Measurements from ENCODE around the gene NDUFAF5. TPM values are rescaled to one million over a fixed set of nuclear protein-coding genes. Genes with fewer than 3 reads are reported as not detected.

Gene NDUFAF5
- total and polyA plus RNA-seq, 10 donors: 11.5 to 37.2 (median 25.4) TPM

DNA sequence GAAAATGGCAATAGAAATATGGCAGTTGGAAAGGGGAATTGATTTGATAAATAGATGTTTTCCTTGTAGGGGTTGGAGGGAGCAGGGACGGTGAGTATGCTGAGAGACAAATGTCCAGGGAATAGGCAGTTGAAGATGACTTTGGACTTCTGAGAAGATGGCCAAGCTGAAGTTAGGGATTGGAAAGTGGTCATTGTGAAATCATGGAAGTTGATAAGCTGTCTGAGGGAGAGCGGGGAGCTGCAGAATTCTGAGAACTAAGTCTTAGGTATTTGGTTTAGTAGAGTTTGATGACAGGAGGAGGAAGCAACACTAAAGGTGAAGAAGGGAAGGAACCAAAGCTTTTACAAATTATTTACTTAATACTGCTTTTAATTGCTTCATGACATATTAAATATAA, 15.1 kb downstream of the NDUFAF5 start:
- peaks cover 0 to 15% (median 0%) of the 10 kb centered on the region in 6 donors for H3K4me1 ChIP-seq
- WGBS, 5 donors: 88 to 97% (median 94%) methylated on average over 2 of the region's 2 CpGs
- H3K27me3 ChIP-seq (replicated peaks in 1 of 7): no peaks in the 10 kb centered on the region
- no peak for DNase-seq
- no peaks in the 10 kb centered on the region for H3K9me3 ChIP-seq
- TF ChIP-seq, protein P1, sequence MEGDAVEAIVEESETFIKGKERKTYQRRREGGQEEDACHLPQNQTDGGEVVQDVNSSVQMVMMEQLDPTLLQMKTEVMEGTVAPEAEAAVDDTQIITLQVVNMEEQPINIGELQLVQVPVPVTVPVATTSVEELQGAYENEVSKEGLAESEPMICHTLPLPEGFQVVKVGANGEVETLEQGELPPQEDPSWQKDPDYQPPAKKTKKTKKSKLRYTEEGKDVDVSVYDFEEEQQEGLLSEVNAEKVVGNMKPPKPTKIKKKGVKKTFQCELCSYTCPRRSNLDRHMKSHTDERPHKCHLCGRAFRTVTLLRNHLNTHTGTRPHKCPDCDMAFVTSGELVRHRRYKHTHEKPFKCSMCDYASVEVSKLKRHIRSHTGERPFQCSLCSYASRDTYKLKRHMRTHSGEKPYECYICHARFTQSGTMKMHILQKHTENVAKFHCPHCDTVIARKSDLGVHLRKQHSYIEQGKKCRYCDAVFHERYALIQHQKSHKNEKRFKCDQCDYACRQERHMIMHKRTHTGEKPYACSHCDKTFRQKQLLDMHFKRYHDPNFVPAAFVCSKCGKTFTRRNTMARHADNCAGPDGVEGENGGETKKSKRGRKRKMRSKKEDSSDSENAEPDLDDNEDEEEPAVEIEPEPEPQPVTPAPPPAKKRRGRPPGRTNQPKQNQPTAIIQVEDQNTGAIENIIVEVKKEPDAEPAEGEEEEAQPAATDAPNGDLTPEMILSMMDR (IDR thresholded peaks at IDR 0.05 in 8 of 11, conservative IDR thresholded peaks at IDR 0.05 in 3 of 11): no peak
- TF ChIP-seq POLR2A (IDR thresholded peaks at IDR 0.05) (no peak), POLR2AphosphoS5 (IDR thresholded peaks at IDR 0.05) (no peak)
- H3K36me3 ChIP-seq: peaks cover 0 to 100% (median 88%) of the 10 kb centered on the region in 6 donors
- intact Hi-C loops (cut with DNase I; ENCODE audit: low total_unique reads): no loop called here
- no peak overlapping the region for H3K4me3 ChIP-seq
- H3K27ac ChIP-seq: no peak overlapping the region

DNA sequence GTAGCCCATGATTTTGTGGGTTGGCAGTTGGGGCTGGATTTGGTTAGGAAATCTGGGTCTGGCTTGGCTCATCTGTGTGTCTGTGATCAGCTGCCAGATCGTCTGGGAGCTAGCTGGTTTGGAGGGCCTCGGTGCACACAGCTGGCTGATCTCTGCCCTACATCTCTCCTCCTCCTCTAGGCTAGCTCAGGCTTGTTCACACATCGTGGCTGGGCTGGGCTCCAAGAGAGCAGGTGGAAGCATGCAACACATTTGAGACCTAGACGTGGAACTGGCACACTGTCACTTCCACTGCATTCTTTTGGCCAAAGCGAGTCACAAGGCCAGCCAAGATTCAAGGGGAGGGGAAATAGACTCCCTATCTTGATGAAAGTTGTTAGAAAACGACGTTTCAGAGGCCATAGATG, 15.9 kb downstream of the NDUFAF5 start:
- Histone ChIP-seq H3K9me3 (no peaks in the 10 kb centered on the region), H3K27ac (no peak overlapping the region), H3K27me3 (replicated peaks in 1 of 7) (no peaks in the 10 kb centered on the region), H3K4me3 (no peak overlapping the region), H3K4me1 (peaks cover 0 to 15% (median 0%) of the 10 kb centered on the region in 6 donors), H3K36me3 (peaks cover 0 to 100% (median 85%) of the 10 kb centered on the region in 6 donors)
- DNase-seq: no peak
- intact Hi-C loops (cut with DNase I; ENCODE audit: low total_unique reads): no loop called here
- 54 to 66% (median 59%) methylated on average over 6 to 7 of the region's 7 CpGs for WGBS, 5 donors
- TF ChIP-seq POLR2A (IDR thresholded peaks at IDR 0.05): no peak
- TF ChIP-seq POLR2AphosphoS5 (IDR thresholded peaks at IDR 0.05): peak in 1 of 3 donors; percentile 27

DNA sequence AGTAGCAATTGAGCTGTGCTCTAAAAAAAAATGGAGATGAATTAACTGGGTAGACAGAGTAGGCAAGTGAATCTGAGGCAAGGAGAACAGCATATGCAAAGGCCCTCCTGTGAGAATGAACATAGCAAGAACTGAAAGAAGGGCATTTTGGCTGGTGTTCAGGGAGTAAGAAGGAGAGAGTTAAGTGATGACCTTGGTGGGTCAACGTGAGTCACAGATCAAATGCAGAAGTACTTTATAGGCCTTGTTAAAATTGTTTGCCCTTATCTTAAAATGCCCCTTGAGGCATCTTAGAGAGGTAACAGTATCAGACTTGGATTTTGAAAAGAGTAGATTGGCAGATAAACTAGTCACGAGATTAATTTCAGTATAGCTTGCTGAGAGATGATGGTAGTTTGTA, 24.5 kb downstream of the NDUFAF5 start:
- H3K4me3 ChIP-seq: no peak overlapping the region
- peaks cover 4 to 100% (median 87%) of the 10 kb centered on the region in 6 donors for H3K36me3 ChIP-seq
- TF ChIP-seq POLR2A (IDR thresholded peaks at IDR 0.05): no peak
- TF ChIP-seq, protein P1 (IDR thresholded peaks at IDR 0.05 in 8 of 11, conservative IDR thresholded peaks at IDR 0.05 in 3 of 11): no peak
- TF ChIP-seq POLR2AphosphoS5 (IDR thresholded peaks at IDR 0.05): no peak
- 80 to 97% (median 88%) methylated on average over 2 of the region's 2 CpGs for WGBS, 5 donors
- intact Hi-C loops (cut with DNase I; ENCODE audit: low total_unique reads): no loop called here
- no peak for DNase-seq
- no peaks in the 10 kb centered on the region for H3K9me3 ChIP-seq
- H3K27me3 ChIP-seq (replicated peaks in 1 of 7): no peaks in the 10 kb centered on the region
- no peaks in the 10 kb centered on the region for H3K4me1 ChIP-seq
- H3K27ac ChIP-seq: no peak overlapping the region

DNA sequence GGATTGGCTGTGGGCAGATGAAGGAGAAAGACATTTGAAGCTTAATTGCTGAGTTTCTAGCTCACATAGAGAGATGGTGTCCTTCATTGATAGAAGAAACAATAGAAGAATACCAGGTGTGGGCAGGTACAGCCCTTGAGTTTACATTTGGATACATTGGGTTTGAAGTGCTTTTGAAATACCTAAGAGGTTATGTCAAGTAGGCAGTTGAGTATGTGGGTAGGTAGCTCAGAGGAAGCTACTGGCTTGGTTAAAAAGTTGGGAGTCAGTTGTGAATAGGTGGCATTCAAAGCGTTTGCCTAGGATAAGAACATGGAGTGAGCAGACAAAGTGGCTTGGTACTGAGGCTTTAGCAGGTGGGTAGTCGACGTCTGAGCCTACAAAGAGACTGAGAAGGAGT, 25.0 kb downstream of the NDUFAF5 start:
- no peak for DNase-seq

More for the DNA sequence above, 25.0 kb downstream of the NDUFAF5 start:
- WGBS, 5 donors: 95 to 99% (median 96%) methylated on average over 3 of the region's 3 CpGs
- H3K4me1 ChIP-seq: no peaks in the 10 kb centered on the region
- no peak overlapping the region for H3K27ac ChIP-seq
- H3K36me3 ChIP-seq: peaks cover 4 to 100% (median 87%) of the 10 kb centered on the region in 6 donors
- intact Hi-C loops (cut with DNase I; ENCODE audit: low total_unique reads): no loop called here
- TF ChIP-seq, protein P1 (IDR thresholded peaks at IDR 0.05 in 8 of 11, conservative IDR thresholded peaks at IDR 0.05 in 3 of 11): no peak
- no peak for TF ChIP-seq POLR2A (IDR thresholded peaks at IDR 0.05)
- TF ChIP-seq POLR2AphosphoS5 (IDR thresholded peaks at IDR 0.05): no peak
- H3K27me3 ChIP-seq (replicated peaks in 1 of 7): no peaks in the 10 kb centered on the region
- H3K4me3 ChIP-seq: no peak overlapping the region
- no peaks in the 10 kb centered on the region for H3K9me3 ChIP-seq
